Activated CD8-positive, alpha-beta memory T cell treated with anti-CD3 and anti-CD28 coated beads for 1 hour (primary cell): ENCODE results near the gene FAM20C.

Experiments
- DNase-seq, 2 donors: peaks; one replicate each; pipeline ENCODE4 v3.0.0-alpha.2; 2020; ENCODE audit warnings: low read depth in 1 of 2; ENCODE audit errors: extremely low read depth in 1 of 2

FAM20C gene

DNA sequence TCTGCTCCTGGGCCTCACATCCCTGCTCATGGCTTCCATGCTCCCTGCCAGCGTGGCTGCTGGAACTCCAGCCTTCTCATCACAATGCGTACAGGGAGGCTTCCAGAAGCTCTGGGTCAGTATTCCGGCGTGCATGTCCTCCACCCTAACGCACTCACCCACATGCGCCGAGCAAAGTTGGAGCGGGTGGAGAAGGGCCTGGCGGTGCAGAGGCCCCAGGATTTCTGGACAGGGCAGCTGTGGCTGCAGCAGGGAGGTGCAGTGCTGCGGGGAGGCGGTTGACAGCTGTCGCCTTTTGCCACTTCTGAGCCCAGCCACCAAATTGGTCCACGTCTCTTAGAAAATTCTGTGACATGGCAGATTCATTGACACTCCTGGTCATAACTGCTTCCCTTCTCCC lies 33.6 kb upstream of the FAM20C start:
- no peak for DNase-seq

DNA sequence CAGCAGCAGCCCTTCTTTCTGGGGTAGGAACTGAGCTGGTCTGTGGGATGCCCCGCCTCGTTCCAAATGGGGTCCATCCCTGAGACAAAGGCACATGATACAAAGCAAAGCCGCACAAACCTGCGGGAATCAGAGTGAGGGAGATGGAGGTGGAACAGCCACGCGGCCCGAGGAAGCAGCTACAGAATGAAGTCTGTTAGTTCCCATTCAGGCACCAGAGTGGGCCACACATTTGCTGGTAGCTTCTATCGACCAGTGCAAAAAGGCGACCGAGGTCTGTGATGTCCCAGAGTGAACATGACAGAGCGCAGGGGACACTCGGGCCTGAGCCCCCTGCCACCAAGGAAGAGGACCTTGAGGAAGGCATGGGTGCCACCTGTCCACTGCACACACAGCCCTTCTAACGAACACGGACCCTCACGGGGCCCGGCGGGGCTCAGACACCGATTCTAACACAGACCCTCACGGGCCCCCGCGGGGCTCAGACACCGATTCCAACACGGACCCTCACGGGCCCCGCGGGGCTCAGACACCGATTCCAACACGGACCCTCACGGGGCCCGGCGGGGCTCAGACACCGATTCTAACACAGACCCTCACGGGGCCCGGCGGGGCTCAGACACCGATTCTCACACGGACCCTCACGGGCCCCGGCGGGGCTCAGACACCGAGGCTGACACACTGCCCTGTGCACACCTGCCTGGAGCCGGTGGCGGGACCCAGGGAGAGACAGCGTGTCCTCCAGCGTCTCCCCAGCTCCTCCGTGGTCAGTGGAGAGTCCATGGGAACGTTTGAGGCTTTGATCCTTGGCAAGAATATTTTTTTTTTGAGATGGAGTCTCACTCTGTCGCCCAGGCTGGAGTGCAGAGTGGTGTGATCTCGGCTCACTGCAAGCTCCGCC lies 32.8 kb upstream of the FAM20C start:
- no peak for DNase-seq

DNA sequence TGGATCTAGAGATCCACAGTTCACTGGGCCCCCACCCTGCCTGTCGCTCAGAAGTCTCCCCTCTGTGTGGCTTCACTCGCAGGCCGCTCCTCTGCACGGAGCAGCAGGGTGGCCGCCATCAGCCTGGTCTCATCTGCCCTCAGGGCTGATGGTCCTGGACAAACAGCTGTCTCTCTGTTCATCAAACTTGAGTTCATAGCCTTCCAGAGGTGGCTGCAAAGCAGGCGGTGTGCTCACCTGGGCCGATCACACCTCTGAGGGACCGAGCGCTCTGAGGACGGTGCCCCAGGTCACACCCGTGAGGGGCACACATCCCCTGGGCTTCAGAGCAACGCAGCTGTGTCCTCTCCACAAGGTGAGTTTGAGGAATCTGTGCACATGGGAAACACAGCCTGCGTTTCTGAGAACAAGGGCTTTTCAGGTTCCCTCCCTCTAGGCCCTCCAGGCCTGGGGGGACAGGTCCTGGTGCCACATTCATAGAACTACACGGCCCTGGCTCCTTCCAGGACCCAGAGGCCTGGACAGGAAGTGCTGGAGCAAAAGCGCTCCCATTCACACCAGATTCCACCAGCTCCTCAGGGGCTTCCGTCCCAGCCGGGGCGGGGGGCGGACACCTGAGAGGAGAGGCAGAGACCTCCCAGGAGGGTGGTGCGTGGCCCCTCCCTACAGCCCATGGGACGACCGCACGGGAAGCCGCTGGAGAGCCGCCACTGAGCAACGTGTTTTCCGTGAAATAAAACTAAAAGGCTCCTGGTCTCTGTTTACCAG lies 31.2 kb upstream of the FAM20C start:
- DNase-seq: no peak

DNA sequence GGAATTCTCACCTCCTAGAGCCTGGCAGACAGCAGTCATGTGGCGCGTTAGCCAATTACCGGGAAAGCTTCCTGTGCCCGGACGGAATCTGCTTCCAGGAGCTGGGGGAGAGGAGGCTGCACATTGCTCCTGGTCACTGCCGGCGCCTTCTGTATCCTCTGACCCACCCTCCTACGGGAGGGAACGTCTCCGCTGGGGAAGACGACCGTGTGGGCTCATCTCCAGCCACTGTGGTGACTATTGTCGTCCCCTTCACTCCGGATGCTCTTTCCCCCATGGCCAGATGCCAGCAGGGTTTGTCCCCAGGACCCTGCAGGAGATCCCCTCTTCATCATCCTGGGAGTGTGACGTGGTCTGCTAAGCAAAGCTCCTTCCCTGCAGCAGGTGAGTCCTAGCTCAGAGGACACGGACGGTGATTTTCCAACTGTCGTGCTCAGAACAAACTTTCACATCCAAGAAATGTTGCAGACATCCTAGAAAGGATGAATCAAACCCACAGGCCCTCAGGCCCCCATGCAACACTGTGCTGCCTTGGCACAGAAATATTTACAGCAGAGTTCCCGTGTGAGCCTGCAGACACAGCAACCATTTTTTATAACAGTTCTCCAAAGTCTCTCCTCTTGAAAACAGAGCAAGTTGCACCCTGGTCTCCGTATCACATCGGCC lies 29.6 kb upstream of the FAM20C start:
- DNase-seq: no peak

DNA sequence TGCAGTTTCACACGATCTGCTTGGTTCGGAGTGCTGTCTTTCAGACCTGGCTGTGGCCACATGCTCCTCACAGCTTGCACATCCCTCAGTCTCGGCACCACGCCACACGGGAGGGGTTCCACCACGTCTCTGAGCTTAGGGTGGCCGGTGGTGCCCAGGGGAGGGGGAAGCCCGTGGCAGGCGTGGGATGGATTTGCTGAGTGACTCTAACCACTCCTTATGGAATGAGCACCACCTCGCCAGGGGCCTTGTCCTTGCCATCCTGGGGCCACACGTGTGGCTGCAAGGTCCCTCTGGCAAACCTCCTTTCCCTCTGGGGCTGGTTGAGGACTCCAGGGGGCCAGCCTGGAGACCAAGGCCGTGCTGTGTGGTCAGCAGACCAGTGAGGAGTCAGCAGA lies 29.1 kb upstream of the FAM20C start:
- no peak for DNase-seq

DNA sequence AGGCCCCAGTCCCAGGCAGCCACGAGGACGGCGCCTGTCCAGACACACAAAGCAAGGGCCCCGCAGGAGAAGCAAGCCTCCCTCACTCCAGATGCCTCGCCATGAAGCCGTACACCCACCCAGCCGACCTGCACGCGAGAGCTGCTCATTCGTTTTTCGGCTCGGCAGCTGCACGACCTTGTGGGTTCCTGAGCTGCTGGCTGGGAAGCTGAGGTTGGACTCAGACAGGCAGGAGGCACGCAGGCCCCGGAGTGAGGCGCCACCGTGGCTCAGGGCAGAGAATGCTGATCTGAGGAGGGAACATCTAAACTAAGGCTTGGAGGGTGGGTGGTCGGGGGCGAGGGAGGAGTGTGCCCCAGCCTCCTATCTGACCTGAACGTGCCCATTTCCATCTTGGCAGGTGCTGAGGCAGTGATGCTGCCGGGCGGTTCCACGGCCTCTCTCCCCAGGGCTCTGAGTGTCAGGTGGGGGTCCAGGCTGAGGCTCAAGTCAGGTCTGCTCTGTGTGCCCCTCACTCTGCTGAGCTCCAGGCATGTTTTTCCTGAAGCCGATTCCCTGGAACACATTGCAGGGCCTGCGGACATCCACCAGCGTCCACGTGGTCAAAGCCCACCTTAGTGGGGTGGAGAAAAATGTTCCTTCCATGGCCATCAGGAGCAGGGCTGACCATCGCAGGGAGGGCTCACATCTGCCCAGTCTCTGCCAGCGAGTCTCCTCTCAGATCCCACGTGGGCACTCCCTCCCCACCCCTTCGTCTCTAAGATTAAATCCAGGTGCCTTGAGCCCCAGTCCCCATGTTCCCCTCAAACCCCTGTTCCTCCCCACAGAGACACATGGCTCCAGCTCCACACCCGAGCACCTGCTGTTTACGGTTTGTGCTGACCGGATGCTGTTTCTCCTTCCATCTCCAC lies 28.1 kb upstream of the FAM20C start:
- DNase-seq: no peak

DNA sequence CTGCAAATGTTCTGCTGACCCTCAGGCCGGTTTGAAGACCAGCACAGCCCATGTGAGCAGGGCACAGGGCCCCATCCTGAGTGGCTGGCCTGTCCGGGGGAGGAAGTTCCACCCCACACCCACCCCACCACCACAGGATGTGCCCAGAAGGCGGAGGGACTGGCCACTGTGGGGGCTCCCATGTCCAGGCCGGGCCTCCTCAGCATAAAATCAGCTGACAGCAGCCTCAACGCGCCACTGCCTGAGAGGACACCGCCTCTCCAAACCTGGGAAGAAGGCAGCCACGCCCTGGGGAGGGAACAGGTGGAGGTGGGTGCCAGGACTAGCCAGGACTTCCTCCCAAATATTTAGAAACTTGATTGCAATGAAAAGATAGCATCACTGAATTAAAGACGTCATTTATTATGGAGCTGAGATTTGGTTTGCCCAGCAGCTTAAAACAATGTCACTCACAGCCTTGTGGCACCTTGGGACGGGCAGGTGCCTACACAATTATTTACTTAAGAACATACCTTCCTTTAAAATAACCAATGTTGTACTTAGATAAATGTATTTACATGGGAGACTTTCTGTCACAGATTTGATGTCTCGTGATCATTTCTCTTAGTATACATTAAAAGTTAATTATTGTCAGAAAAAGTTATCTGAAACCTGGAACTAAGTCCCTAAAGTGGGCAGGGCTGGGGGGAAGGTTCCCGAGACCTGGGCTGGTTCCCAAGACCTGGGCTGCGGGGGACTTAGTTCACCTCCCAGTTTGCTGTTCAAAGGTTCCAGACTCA lies 27.3 kb upstream of the FAM20C start:
- no peak for DNase-seq

DNA sequence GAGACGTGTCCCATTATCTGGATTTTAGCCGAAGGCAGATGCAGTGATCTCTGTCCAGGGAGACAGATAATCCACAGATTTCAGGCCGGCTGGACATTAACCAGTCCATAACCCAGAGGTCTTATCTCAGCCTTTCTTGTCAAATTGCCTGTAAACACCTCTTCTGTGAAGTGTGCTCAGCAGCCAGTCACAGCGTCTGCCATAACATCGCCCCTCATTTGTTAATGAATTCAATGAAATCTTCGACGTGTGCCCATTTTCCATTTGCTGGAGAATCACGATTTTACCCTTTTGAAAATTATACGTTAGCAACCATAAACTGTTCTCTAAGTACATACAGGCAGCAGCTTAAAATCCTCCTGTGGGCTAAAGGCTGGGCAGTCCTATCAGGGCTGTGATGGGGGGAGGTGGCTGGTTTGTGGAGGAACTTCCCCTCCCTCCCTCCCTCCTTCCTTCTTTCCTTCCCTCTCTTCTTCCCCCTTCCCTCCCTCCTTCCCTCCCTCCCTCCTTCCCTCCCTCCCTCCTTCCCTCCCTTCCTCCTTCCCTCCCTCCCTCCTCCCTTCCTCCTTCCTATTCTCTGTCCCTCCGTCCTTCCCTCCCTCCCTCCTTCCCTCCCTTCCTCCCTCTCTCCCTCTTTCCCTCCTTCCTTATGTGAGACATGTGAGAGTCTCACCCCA lies 26.6 kb upstream of the FAM20C start:
- DNase-seq: no peak

DNA sequence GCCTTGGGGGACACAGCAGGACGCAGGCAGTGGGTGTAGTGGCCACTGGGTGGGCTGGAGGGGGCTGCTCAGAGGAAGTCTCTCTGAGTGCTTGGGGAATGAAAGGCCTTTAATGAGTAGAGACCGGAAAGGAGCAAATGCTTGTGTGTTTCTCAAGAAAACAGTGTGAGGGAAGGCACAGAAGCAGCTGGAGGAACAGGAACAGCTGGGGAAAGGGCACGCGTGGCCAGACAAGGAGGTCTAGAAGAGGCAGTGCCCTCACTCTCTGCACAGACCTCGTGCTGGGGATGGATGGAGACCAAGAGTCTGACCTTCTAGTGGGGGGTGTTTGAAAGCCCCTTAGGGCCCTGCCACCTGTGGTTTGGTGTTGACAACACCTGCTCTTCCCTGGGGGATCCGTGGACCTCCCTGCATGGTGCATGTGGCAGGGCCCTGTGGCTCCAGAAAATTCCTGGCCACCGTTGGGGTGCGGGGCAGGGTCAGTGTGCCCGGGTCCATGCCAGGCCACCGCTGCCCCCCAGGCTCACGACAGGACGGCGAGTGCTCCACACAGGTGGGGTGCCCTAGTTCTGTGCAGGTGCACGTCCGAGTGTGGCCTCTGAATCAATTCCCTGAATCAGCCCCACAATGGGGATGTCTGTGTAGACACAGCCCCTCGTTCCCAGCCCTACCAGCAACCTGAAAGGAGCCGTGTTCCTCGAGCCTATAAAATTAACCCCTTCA lies 25.9 kb upstream of the FAM20C start:
- no peak for DNase-seq

DNA sequence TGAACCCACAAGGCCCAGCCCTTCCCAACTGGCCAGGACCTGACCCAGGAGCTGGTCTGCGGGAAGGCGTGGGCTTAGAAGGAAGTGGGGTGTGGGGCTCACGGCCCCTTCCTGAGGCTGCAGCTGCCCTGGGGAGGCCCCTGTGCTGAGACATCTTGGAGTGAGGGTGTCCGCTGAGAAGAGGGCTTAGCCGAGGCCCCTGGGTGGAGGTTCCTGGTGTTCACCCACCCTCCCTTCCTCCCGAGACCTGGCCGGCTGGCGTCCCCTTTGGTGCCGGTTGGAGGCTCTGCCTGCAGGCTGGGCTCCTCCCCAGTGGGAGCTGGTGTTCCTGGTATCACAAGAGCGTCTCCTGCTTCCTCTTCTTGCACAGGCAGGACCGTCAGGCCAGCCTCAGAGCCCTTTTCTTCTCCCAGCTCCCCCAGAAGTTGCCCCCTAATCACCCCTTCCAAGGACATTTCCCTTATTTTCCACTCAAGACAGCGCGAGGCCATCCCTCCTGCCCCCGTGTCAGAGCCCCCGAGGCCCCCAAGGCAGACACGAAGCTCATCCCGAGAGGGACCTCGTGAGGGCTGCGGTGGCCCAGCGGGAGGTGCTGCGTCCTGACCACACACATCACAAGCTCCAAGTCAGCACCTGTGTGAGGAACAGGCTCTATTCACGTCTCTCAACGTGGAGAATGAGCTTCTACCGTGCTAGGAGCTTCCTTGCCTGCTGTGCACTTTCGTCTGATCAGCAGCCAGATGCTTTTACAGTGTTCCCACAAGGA lies 25.1 kb upstream of the FAM20C start:
- DNase-seq: no peak

DNA sequence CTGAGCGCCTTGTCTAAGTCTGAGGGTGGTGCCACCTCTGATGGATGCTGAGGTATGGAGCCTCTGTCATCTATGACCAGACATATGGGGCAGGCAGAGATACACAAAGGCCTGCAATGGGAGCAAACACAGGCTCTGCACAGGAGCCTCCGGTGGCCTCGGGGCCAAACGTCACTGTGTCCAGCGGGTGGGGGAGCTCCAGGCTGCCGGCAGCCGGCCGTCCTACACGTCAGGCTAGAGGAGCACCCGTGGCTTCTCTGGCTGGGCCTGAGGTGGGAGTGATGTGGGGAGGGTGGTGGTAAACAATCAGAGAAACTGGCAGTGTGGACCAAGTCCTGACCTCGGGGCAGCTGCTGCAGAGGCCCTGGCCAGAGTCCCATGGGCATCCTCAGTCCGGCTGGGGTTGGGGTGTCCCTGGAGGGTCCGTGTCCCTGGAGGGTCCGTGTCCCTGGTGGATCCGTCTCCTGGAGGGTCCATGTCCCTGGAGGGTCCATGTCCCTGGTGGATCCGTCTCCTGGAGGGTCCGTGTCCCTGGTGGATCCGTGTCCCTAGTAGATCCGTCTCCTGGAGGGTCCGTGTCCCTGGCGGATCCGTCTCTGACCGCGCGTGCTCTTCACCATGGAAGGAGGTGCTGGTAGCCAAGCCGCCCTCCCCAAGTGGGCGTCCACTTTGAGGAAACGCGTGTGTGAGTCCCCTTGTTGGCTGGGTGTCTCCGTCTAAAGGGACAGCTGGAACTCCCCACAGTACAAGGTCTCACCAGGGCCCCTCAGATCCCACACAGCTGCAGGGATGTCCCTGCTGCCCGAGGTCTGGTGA lies 24.2 kb upstream of the FAM20C start:
- DNase-seq: no peak

DNA sequence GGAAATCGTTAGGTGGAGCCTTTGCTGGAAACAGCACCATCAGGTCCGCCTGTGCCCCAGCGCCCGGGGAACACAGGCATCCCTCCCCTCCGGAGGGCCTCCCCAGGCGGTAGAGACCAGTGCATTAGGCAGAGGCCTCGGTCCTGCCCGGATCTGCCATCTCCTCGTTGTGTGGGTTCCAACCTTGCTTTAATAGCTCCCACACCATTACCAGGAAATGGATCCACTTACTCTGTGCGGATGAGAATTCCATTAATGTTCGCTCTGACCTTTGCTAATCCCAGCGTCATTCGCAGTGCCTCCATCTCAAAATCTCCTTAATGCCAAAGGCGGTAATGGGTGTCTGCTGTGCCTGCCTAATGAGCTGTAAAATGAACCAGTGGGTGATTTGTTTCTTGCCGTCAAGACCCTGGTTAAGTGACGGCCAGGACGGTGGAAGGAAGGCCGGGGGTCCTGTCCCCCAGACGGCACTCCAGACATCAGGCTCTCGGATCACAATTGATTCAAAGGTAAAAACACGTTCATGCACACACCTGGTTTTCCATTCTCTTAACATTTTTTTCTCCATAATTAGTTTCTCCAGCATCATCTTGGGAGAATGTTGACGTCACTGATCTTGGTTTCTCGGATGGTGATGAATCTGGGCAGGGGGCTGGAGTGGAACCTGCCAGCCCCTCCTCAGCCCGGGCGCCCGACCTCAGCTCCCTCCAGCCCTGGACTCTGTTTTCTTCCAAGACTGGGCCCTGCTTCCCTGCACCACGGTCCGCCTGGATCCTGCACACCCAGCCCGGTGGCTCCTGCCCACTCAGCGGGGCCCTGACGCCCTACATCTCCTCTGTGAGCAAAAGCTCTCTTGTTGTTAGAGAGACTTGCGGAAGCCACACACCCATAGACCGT lies 22.8 kb upstream of the FAM20C start:
- DNase-seq: no peak

DNA sequence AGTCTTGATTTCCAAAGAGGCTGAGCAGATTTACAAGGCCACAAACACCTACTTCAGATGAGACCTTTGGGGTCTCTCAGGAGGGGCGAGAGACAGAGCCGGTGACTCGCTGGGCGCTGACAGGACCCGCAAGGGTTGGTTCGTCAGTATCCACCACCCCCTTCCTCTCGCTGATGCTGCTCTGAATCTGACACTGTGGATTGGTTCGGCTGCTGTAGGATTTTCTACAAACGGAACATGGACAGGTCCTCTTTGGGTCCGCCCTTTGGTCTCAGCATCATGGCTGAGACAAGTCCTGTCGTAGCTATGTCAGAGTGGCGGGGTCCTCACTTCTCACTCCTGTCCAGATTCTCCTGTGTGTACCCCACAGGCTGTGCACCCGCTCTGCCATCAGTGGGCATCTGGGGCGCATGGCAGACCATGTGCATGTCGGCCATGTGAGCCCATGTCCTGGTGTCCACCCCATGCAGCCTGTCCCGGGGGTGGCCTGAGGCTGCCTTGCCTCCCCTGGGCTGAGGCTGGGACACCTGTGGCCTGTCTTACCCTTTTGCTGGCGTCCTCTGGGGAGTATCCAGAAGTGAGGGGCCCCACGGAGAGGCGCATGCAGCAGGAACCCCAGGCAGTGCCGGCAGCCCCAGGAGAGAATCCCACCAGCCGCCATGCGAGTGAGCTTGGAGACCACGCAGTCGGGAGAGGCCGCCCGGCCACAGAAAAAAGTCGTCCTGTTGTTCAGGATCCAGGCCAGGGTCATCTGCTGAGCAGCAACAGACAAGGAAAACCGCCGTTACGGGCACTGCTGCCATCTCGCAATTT lies 21.6 kb upstream of the FAM20C start:
- DNase-seq: no peak

DNA sequence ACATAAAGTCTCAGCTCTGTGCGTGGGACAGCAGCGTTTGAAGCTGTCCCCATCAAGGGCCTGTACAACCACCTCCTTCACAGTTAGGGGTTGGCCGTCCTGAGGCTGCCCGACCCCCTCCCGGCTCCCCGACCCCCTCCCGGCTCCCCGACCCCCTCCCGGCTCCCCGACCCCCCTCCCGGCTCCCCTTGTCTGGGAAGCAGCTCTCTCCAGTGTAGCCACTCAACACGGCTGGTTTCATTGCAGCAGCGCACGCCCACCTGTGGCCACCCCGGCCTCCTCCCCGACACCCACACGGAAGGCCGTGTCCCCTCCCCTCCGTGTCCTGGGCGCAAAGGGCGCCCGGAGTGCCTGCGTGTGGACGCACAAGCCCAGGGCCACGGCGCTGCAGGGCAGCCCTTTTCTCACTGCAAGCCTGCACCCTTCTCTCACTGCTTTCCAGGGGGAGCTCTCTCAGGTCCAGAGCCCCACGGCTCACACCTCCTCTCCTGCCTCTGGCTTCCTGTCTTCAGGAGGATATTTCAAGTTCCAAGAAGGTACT lies 20.9 kb upstream of the FAM20C start:
- no peak for DNase-seq

DNA sequence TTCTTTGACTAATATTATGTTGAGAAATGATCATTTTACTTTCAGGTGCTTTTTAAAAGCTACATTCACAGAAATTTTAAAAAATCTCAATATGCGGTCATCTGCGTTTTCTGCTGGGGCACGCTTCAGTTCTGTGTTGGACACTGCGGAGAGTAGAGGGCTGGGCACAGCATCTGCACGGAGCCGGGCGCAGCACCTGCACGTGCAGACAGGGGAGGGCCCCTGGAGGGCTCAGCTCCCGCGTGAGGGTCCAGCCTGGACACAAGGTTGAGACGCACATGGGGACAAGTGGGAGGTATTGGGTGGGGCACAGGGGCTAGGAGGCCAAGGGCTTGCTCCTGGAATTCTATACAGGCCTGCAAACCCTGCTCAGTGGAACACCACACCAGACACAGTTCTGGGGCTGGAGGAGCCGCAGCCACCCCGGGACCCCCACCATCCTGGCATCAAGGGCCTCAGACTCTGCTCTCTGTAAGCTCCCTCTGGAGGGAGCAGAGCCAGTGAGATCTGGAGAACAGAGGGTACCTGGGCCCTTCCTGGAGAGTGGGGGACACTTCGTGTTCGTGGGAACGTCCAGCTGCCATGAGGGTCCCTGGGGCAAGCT lies 20.4 kb upstream of the FAM20C start:
- no peak for DNase-seq
